Glutamatergic neuron (in vitro differentiated cells): ENCODE results near the gene MAT2A. TPM values are rescaled to one million over a fixed set of nuclear protein-coding genes. Genes with fewer than 3 reads are reported as not detected.
"Not testable (repeated sequence)": the region's sequence is repeated elsewhere in the genome, so short reads cannot be mapped to it uniquely, and the experiment has no call there.

ENCODE experiments used
- DNase-seq: peaks from one replicate; pipeline ENCODE4 v3.0.0; 2022
- H3K27ac Mint-ChIP-seq: one replicate; pipeline ENCODE4 v1.8.0; 2020; ENCODE audit warnings: mild to moderate bottlenecking, mixed read lengths, inconsistent platforms; ENCODE audit not compliant: unreplicated experiment
- H3K27me3 Mint-ChIP-seq: one replicate; pipeline ENCODE4 v1.8.0; 2020; ENCODE audit warnings: mild to moderate bottlenecking, moderate library complexity, mixed read lengths, inconsistent platforms; ENCODE audit not compliant: unreplicated experiment
- H3K36me3 Mint-ChIP-seq: one replicate; pipeline ENCODE4 v1.8.0; 2020; ENCODE audit warnings: mild to moderate bottlenecking, mixed read lengths, inconsistent platforms; ENCODE audit not compliant: unreplicated experiment
- H3K4me1 Mint-ChIP-seq: one replicate; pipeline ENCODE4 v1.8.0; 2020; ENCODE audit warnings: mild to moderate bottlenecking, low read depth, mixed read lengths, inconsistent platforms; ENCODE audit not compliant: unreplicated experiment
- H3K4me3 Mint-ChIP-seq: one replicate; pipeline ENCODE4 v1.8.0; 2020; ENCODE audit warnings: mild to moderate bottlenecking, mixed read lengths, inconsistent platforms; ENCODE audit not compliant: unreplicated experiment
- H3K9me3 Mint-ChIP-seq: one replicate; pipeline ENCODE4 v1.8.0; 2020; ENCODE audit warnings: mild to moderate bottlenecking, moderate library complexity, mixed read lengths, inconsistent platforms; ENCODE audit not compliant: unreplicated experiment
- total RNA-seq: library from RNA; stranded (reverse); fragmentation: NEBNext Ultra II Directional; extraction: Animal tissue kit (Norgen Biotek cat#: 25700); gene quantifications from one replicate; pipeline ENCODE4 v1.2.1, GENCODE V29; 2021; ENCODE audit not compliant: unreplicated experiment
- TF ChIP-seq, protein P1 (sequence below): fragments of 200-600 bp; sonication (generic); IDR thresholded peaks from one replicate; pipeline ENCODE4 v1.5.0; 2021; ENCODE audit not compliant: partially characterized antibody, unreplicated experiment

MAT2A gene
- total RNA-seq, 1 donor from 2014 or later: 302 TPM

DNA sequence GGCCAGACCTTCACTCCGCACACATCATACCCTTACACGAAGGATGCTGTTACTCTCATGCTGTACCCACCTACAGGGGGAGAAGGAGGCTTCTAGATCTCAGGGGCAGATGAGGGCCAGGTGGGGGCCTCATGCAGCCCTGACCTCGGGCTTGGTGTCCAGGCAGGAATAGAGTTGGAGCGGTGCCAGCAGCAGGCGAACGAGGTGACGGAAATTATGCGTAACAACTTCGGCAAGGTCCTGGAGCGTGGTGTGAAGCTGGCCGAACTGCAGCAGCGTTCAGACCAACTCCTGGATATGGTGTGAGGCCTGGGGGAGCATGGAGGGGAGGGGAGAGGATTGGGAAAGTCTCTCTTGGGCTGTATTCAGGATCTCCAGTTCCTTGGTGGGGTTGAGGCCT lies 52.6 kb downstream of the MAT2A start:
- Mint-ChIP-seq H3K36me3 (no peaks in the 10 kb centered on the region), H3K4me3 (no peak overlapping the region), H3K4me1 (peaks cover 4% of the 10 kb centered on the region), H3K27ac (no peak overlapping the region), H3K27me3 (peaks cover 12% of the 10 kb centered on the region), H3K9me3 (peaks cover 14% of the 10 kb centered on the region)
- TF ChIP-seq, protein P1, sequence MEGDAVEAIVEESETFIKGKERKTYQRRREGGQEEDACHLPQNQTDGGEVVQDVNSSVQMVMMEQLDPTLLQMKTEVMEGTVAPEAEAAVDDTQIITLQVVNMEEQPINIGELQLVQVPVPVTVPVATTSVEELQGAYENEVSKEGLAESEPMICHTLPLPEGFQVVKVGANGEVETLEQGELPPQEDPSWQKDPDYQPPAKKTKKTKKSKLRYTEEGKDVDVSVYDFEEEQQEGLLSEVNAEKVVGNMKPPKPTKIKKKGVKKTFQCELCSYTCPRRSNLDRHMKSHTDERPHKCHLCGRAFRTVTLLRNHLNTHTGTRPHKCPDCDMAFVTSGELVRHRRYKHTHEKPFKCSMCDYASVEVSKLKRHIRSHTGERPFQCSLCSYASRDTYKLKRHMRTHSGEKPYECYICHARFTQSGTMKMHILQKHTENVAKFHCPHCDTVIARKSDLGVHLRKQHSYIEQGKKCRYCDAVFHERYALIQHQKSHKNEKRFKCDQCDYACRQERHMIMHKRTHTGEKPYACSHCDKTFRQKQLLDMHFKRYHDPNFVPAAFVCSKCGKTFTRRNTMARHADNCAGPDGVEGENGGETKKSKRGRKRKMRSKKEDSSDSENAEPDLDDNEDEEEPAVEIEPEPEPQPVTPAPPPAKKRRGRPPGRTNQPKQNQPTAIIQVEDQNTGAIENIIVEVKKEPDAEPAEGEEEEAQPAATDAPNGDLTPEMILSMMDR: no peak
- no peak for DNase-seq

DNA sequence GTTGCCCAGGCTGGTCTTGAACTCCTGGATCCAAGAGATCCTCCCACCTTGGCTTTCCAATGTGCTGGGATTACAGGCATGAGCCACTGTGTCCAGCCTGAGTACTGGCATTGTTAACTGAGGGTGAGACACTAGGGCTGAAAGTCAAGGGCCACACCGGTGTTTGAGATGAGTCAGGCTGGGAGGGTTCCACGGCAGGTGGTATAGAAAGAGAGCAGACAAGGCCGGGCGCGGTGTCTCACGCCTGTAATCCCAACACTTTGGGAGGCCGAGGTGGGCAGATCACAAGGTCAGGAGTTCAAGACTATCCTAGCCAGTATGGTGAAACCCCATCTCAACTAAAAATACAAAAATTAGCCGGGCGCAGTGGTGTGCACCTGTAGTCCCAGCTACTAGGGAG lies 53.3 kb downstream of the MAT2A start:
- H3K36me3 Mint-ChIP-seq, H3K27ac Mint-ChIP-seq, H3K4me3 Mint-ChIP-seq, DNase-seq, H3K4me1 Mint-ChIP-seq: not testable (repeated sequence)
- Mint-ChIP-seq H3K27me3 (peaks cover 12% of the 10 kb centered on the region), H3K9me3 (peaks cover 14% of the 10 kb centered on the region)

DNA sequence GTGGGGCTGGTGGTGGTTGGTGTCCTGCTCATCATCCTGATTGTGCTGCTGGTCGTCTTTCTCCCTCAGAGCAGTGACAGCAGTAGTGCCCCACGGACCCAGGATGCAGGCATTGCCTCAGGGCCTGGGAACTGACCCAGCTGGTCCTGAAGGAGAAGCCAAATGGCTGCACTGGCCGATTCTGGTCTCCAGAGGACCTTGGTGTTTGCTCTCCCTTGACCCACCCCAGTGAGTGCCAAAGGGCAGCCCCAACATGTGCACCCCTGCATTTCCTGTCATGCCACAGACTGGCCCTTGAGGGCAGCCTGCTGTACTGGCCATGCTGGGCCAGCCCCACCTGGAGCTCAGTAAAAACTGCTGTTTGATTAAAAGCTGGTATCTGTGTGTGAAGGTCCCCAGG lies 54.1 kb downstream of the MAT2A start:
- peaks cover 4% of the 10 kb centered on the region for H3K4me1 Mint-ChIP-seq
- no peaks in the 10 kb centered on the region for H3K36me3 Mint-ChIP-seq
- no peak overlapping the region for H3K4me3 Mint-ChIP-seq
- H3K27ac Mint-ChIP-seq: no peak overlapping the region
- no peak for DNase-seq
- peaks cover 13% of the 10 kb centered on the region for H3K9me3 Mint-ChIP-seq
- H3K27me3 Mint-ChIP-seq: peaks cover 12% of the 10 kb centered on the region
- TF ChIP-seq, protein P1: no peak

Other genes with a start within 250 kb of the MAT2A start
- 47.1 TPM for gene TGOLN2, start 211.2 kb upstream of the MAT2A start, total RNA-seq
- 39.4 TPM for gene RETSAT, start 184.6 kb upstream of the MAT2A start, total RNA-seq
- gene ELMOD3, start 184.4 kb upstream of the MAT2A start, total RNA-seq: 18.0 TPM
- 15.5 TPM for gene CAPG, start 128.8 kb upstream of the MAT2A start, total RNA-seq
- gene SH2D6, start 120.5 kb upstream of the MAT2A start, total RNA-seq: 0.64 TPM
- gene GGCX, start 22.3 kb downstream of the MAT2A start, total RNA-seq: 49.6 TPM
- gene VAMP8, start 38.4 kb downstream of the MAT2A start, total RNA-seq: 0.78 TPM
- 1.4 TPM for gene VAMP5, start 45.3 kb downstream of the MAT2A start, total RNA-seq
- gene RNF181, start 56.6 kb downstream of the MAT2A start, total RNA-seq: 75.1 TPM
- 18.1 TPM for gene TMEM150A, start 63.5 kb downstream of the MAT2A start, total RNA-seq
- 51.0 TPM for gene C2orf68, start 72.9 kb downstream of the MAT2A start, total RNA-seq
- gene USP39, start 77.0 kb downstream of the MAT2A start, total RNA-seq: 55.0 TPM
- not detected for gene SFTPB, start 129.0 kb downstream of the MAT2A start, total RNA-seq
- gene GNLY, start 155.2 kb downstream of the MAT2A start, total RNA-seq: not detected
- gene ATOH8, start 214.8 kb downstream of the MAT2A start, total RNA-seq: 9.0 TPM